HUES64 (cell line): ENCODE data around the gene POM121C.
A peak's percentile ranks its signal among the peaks of the same experiment; 100 is the strongest.
"Not testable (repeated sequence)": the region's sequence is repeated elsewhere in the genome, so short reads cannot be mapped to it uniquely, and the experiment has no call there.

Source experiments
- H3K27ac ChIP-seq: 2 replicates; pipeline ENCODE4 v1.7.0; 2013; ENCODE audit warnings: low read depth, low read length, inconsistent platforms
- H3K27me3 ChIP-seq: 2 replicates; pipeline ENCODE4 v1.6.1; 2013; ENCODE audit warnings: mild to moderate bottlenecking, low read length; ENCODE audit not compliant: insufficient read depth
- H3K36me3 ChIP-seq: 2 replicates; pipeline ENCODE4 v1.6.1; 2013; ENCODE audit warnings: mild to moderate bottlenecking, low read length; ENCODE audit not compliant: insufficient read depth
- H3K4me1 ChIP-seq: 2 replicates; pipeline ENCODE4 v1.6.1; 2013; ENCODE audit warnings: mild to moderate bottlenecking, low read length, moderate library complexity; ENCODE audit not compliant: insufficient read depth
- H3K4me3 ChIP-seq: 2 replicates; pipeline ENCODE4 v1.5.1; 2013; ENCODE audit warnings: mild to moderate bottlenecking, low read length, moderate library complexity
- H3K9ac ChIP-seq: 2 replicates; pipeline ENCODE4 v1.6.1; 2013; ENCODE audit warnings: mild to moderate bottlenecking, low read depth, low read length
- H3K9me3 ChIP-seq: 2 replicates; pipeline ENCODE4 v1.6.1; 2013; ENCODE audit warnings: low read depth, low read length; ENCODE audit not compliant: insufficient read depth
- WGBS: fragments of 150-250, 120-280 bp; methylation state at CpG from one replicate; pipeline ENCODE4 v1.1.7; 2013; ENCODE audit warnings: missing lambda C conversion rate; 5-methylcytosine and 5-hydroxymethylcytosine counted together

The POM121C gene

GRCh38 chr7:75480313-75480712, 5.8 kb downstream of the POM121C start:
- H3K36me3 ChIP-seq, H3K4me3 ChIP-seq, H3K27me3 ChIP-seq, H3K4me1 ChIP-seq, H3K9ac ChIP-seq, H3K27ac ChIP-seq, H3K9me3 ChIP-seq: not testable (repeated sequence)

DNA sequence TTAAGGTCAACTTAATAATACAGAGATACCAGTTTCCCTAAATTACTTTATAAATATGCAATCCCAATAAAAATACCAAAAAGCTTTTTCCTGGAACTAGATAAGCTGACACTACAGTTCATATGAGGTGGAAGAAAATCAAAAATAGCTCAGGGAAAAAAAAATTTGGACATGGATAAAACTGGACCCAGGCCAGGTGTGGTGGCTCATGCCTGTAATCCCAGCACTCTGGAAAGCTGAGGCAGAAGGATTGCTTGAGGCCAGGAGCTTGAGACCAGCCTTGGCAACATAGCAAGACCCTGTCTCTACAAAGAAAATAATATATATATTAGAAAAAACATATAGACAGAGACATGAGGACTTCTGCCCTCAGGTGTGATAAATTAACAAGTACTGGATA, 8.6 kb downstream of the POM121C start:
- H3K36me3 ChIP-seq = peaks cover 21% of the 10 kb centered on the region
- H3K27me3 ChIP-seq, H3K9me3 ChIP-seq, H3K4me3 ChIP-seq, H3K9ac ChIP-seq, H3K4me1 ChIP-seq, H3K27ac ChIP-seq: not testable (repeated sequence)

DNA sequence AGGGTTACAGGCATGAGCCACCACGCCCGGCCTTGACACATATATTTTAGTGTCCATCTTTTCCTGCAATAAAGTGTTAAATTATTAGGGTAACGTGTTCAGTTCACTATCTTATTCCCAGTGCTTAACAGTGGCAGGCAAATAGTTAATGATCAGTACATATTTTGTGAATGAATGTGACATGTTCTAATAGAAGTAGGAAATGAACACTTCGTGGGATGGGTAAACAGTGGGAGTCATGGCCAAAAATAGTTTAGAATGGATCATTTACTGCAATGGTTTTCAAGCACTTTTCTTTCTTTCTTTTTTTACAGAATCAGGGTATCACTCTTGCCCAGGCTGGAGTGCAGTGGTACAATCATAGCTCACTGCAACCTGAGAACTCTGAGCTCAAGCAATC, 15.9 kb downstream of the POM121C start:
- peaks cover 39% of the 10 kb centered on the region for H3K36me3 ChIP-seq
- H3K27ac ChIP-seq, H3K4me3 ChIP-seq, H3K4me1 ChIP-seq, H3K9ac ChIP-seq, H3K27me3 ChIP-seq, H3K9me3 ChIP-seq: not testable (repeated sequence)
- no CpG with 5 or more reads among the region's 4 CpGs for WGBS

GRCh38 chr7:75460541-75460940, 25.6 kb downstream of the POM121C start:
- not testable (repeated sequence) for H3K4me1 ChIP-seq, H3K4me3 ChIP-seq, H3K36me3 ChIP-seq, H3K27me3 ChIP-seq, H3K27ac ChIP-seq, H3K9me3 ChIP-seq, H3K9ac ChIP-seq
- WGBS = 100% methylated on average over 1 of the region's 5 CpGs

GRCh38 chr7:75458034-75458433, 28.1 kb downstream of the POM121C start:
- not testable (repeated sequence) for H3K9ac ChIP-seq, H3K27me3 ChIP-seq, H3K27ac ChIP-seq, H3K36me3 ChIP-seq, H3K4me1 ChIP-seq, H3K4me3 ChIP-seq, H3K9me3 ChIP-seq
- WGBS = no CpG with 5 or more reads among the region's 5 CpGs

GRCh38 chr7:75456403-75456802, 29.7 kb downstream of the POM121C start:
- H3K4me1 ChIP-seq, H3K27me3 ChIP-seq, H3K36me3 ChIP-seq, H3K27ac ChIP-seq, H3K9me3 ChIP-seq, H3K9ac ChIP-seq, H3K4me3 ChIP-seq: not testable (repeated sequence)
- 97% methylated on average over 5 of the region's 10 CpGs for WGBS

DNA sequence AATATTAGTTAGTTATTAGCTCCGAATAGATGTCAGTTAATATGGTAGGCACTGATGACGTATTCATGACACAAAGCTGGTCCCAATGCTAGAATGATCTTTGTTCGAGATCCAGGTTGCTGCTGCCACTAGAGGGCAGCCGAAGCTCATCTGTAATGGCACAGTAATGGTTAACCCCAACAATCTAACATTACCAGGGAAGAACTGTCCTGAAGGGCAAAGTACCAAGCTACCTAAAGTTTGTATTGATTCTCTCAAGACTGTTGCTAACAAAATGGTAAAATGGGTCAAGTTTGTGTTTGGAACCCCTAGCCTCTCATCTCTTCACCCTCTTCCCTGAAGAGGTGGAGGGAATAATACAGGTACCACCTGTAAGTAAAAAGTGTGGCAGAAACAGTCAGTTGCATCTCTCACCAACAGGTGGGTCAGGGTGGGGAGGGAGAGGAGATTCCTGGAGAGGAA, 33.6 kb downstream of the POM121C start:
- not testable (repeated sequence) for H3K9ac ChIP-seq, H3K4me3 ChIP-seq, H3K4me1 ChIP-seq, H3K27me3 ChIP-seq, H3K36me3 ChIP-seq, H3K9me3 ChIP-seq, H3K27ac ChIP-seq
- 34% methylated on average over 2 of the region's 4 CpGs for WGBS

- H3K27ac ChIP-seq, H3K4me1 ChIP-seq, H3K9me3 ChIP-seq, H3K27me3 ChIP-seq, H3K9ac ChIP-seq, H3K4me3 ChIP-seq, H3K36me3 ChIP-seq: not testable (repeated sequence)
- WGBS = no CpG with 5 or more reads among the region's 5 CpGs
These were observed 36.2 kb downstream of the POM121C start for GRCh38 chr7:75449946-75450345.

DNA sequence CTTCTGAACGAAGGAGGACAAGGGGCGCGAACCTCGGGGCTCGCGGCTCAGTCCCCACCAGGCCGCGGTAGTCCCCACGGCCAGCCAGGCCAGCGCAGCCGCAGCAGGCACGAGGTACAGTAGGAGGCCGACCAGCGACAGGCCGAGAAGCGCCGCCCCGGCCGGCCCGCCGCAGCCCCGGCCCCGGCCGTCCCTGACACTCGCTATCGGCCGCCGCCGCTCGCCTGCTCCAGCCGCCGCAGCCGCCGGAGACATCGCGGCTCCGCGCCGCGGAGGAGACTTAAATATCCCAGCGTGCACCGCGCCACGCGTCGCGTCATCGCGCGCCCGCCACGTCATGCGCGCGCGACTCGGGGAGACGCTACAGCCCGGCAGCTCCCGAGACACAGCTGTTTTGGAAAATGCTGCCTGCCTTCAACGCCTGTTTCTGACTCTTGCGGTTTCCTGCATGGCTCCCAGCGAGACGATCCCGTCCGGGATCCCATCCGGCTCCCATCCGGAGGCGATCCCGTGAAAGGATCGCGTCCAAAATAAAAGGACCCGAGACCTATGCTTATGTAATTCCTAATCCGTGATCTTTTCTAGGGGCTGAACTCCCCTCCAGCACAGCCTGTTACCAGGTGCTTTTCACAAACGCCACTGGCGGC, 43.5 kb downstream of the POM121C start:
- under 1% methylated on average over 26 of the region's 76 CpGs for WGBS
- peak overlapping the region; percentile 70; the same call in 1 of the 2 replicates for H3K27ac ChIP-seq

DNA sequence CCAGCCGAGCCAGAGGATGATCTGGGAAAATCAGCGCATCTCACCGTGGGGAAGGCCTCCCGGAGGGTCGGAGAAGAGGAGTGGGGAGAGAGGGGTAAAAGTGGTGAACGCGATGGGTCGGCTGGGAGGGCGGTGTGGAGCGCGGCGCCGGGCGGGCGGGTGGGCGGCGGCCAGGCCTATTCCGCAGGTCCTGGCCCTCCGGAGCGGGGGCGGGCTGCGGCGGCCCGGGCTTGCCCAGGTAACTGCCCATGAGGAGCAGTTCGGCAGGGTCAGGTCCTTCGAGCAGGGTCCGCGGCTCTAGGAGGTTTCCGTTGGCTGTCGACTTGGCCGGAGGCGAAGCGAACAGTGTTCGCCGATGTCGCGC, 44.0 kb downstream of the POM121C start:
- not testable (repeated sequence) for H3K9me3 ChIP-seq, H3K27me3 ChIP-seq, H3K4me1 ChIP-seq, H3K27ac ChIP-seq
- WGBS = 6% methylated on average over 5 of the region's 37 CpGs
- Histone ChIP-seq H3K36me3 (peaks cover 34% of the 10 kb centered on the region), H3K4me3 (peak overlapping the region; percentile 49), H3K9ac (peak overlapping the region; percentile 40; the same call in 1 of the 2 replicates)

More for the DNA sequence above, 43.5 kb downstream of the POM121C start:
- peak overlapping the region; percentile 70 for H3K4me3 ChIP-seq
- not testable (repeated sequence) for H3K4me1 ChIP-seq, H3K9me3 ChIP-seq, H3K27me3 ChIP-seq
- H3K9ac ChIP-seq = peak overlapping the region; percentile 86
- peaks cover 29% of the 10 kb centered on the region for H3K36me3 ChIP-seq

DNA sequence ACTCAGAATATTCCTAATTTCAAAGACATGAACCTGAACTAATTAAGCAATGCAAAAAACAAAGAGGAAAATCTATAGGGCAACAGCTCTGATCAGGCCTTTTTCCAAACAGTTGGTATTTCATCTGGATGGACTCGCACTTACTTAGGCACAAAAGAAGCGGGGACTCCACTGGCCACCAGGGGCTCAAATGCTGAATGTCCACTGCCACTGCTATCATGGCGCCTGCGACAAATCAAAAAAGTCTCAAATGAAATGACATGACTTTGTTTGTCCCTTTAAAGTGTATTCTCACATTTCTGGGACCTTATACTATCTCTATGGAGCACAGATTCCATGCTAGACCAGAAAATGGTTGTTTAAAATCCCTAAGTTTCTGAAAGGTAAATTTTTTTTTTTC, 47.1 kb downstream of the POM121C start:
- H3K4me1 ChIP-seq, H3K27ac ChIP-seq: not testable (repeated sequence)

DNA sequence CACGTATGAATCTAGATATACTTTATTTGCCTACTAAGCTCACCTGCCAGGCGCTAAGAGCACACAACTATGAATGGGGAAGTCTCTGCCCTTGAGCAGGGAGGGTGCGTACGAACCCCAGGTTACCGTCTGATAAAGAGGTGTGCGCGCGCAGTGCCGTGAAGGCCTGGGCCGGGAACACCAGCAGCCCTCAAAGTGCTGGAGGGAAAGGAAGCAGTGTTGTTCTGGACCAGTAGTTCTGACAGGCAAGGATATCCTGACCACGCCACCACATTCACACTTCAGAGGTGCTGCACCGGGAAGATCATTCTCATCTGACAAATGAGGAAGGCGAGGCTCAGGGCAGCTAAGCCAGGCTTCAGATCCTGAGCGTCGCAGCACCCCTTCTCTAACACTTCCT, 62.6 kb downstream of the POM121C start:
- H3K4me1 ChIP-seq, H3K27me3 ChIP-seq, H3K9me3 ChIP-seq, H3K4me3 ChIP-seq, H3K9ac ChIP-seq, H3K27ac ChIP-seq: not testable (repeated sequence)
- H3K36me3 ChIP-seq = peaks cover 24% of the 10 kb centered on the region
- WGBS = 87% methylated on average over 5 of the region's 15 CpGs

More for the DNA sequence above, 47.1 kb downstream of the POM121C start:
- not testable (repeated sequence) for H3K9me3 ChIP-seq, H3K9ac ChIP-seq, H3K27me3 ChIP-seq, H3K4me3 ChIP-seq
- WGBS = 97% methylated on average over 4 of the region's 4 CpGs
- peaks cover 64% of the 10 kb centered on the region for H3K36me3 ChIP-seq
